K562 (cell line): ENCODE results near the gene TMEFF2. TPM values are rescaled to one million over a fixed set of nuclear protein-coding genes. Genes with fewer than 3 reads are reported as not detected.

Source experiments
- ATAC-seq: fragments of 200-7000 bp; cut with Tn5 transposase; 3 replicates; pipeline ENCODE4 v1.9.1; 2020; ENCODE audit warnings: moderate library complexity
- BruUV-seq: library from RNA; stranded (reverse); fragments of 400-500 nt; replicated peaks from 2 replicates; lab custom pipeline; 2021; lab: Mats Ljungman, UMichigan
- CTCF ChIA-PET: fragments of 300-600 bp; formaldehyde crosslinking; extraction: SDS; loops from one replicate; lab custom pipeline; 2021; ENCODE audit warnings: low intra/inter-chr PET ratio; lab: Yijun Ruan, JAX
- POLR2A ChIA-PET: fragments of 300-600, 350-650 bp; sonication (Branson Sonifier 250); formaldehyde crosslinking; extraction: SDS; loops from one replicate; lab custom pipeline; 2021; ENCODE audit warnings: antibody characterized with exemption, inconsistent platforms; lab: Yijun Ruan, JAX
- DNase-seq, 4 experiments: peaks; one replicate each; pipeline versions ENCODE4 v3.0.0 to v3.0.0-alpha.2; 2011 to 2018; ENCODE audit warnings: low spot score in 3 of 4, mixed read lengths in 3 of 4; ENCODE audit errors: extremely low read depth in 1 of 4
- FAIRE-seq: peaks from 2 replicates; lab custom pipeline; 2011; peaks lifted over from hg19 to GRCh38; lab: Jason Lieb, UNC
- H2AFZ ChIP-seq: 2 replicates; pipeline ENCODE4 v1.6.0; 2011; ENCODE audit warnings: low read depth, low read length, control low read depth, inconsistent platforms
- H3K27ac ChIP-seq: fragments of 200-600 bp; 3 replicates; pipeline ENCODE4 v1.8.0; 2011; ENCODE audit warnings: low read depth, mild to moderate bottlenecking, control low read depth, inconsistent platforms, low read length, moderate library complexity, mixed read lengths; ENCODE audit errors: extremely low read depth
- H3K27me3 ChIP-seq, 2 experiments: fragments of 300-600 bp in 1 of 2; 2 replicates in 1 of 2; 3 replicates in 1 of 2; pipeline versions ENCODE4 v1.6.0 to v1.8.0; 2011; ENCODE audit warnings: inconsistent platforms in 2 of 2, low read length in 2 of 2, mild to moderate bottlenecking in 1 of 2, mixed read lengths in 1 of 2, moderate library complexity in 1 of 2; ENCODE audit not compliant: control insufficient read depth in 2 of 2, insufficient read depth in 2 of 2
- H3K36me3 ChIP-seq: fragments of 300-600 bp; 3 replicates; pipeline ENCODE4 v1.8.0; 2011; ENCODE audit warnings: mild to moderate bottlenecking, low read length, inconsistent platforms; ENCODE audit not compliant: control insufficient read depth, insufficient read depth
- H3K4me1 ChIP-seq, 2 experiments: fragments of 200-600 bp in 1 of 2; replicated peaks in 1 of 2; 2 replicates in 1 of 2; 3 replicates in 1 of 2; pipeline versions ENCODE4 v1.5.1 to v1.8.0; 2011; ENCODE audit warnings: inconsistent platforms in 2 of 2, low read length in 2 of 2, mild to moderate bottlenecking in 1 of 2, mixed read lengths in 1 of 2, moderate library complexity in 1 of 2; ENCODE audit not compliant: control insufficient read depth in 2 of 2, insufficient read depth in 2 of 2
- H3K4me2 ChIP-seq: 2 replicates; pipeline ENCODE4 v1.6.1; 2011; ENCODE audit warnings: low read length, control low read depth, inconsistent platforms, mixed read lengths; ENCODE audit not compliant: insufficient read depth
- H3K4me3 ChIP-seq: fragments of 200-600 bp; sonication (generic), shearing (Covaris generic); 2 replicates; pipeline ENCODE4 v1.5.1; 2016; ENCODE audit warnings: control low read depth, inconsistent platforms
- H3K79me2 ChIP-seq: fragments of 200-600 bp; 3 replicates; pipeline ENCODE4 v1.8.0; 2011; ENCODE audit warnings: low read length, inconsistent platforms; ENCODE audit not compliant: control insufficient read depth, insufficient read depth
- H3K9ac ChIP-seq, 2 experiments: 2 replicates each; pipeline versions ENCODE4 v1.6.0 to v1.6.1; 2011; ENCODE audit warnings: low read depth in 2 of 2, low read length in 2 of 2, control low read depth in 1 of 2, inconsistent platforms in 1 of 2, mild to moderate bottlenecking in 1 of 2, mixed read lengths in 1 of 2; ENCODE audit not compliant: insufficient read depth in 1 of 2
- H3K9me1 ChIP-seq: one replicate; pipeline ENCODE4 v1.6.0; 2011; ENCODE audit warnings: inconsistent platforms, mild to moderate bottlenecking, low read length, moderate library complexity; ENCODE audit not compliant: control insufficient read depth, insufficient read depth
- H3K9me3 ChIP-seq: replicated peaks from 2 replicates; pipeline ENCODE4 v1.5.1; 2011; ENCODE audit warnings: low read depth, low read length, inconsistent platforms; ENCODE audit not compliant: control insufficient read depth, insufficient read depth
- H4K20me1 ChIP-seq: replicated peaks from 2 replicates; pipeline ENCODE4 v1.6.1; 2011; ENCODE audit warnings: low read length, inconsistent platforms, mixed read lengths; ENCODE audit not compliant: control insufficient read depth, insufficient read depth
- ARID1B ChIP-seq: fragments of 450-650 bp; IDR thresholded peaks from 2 replicates; pipeline ENCODE4 v1.6.1; 2016; ENCODE audit warnings: antibody characterized with exemption, mild to moderate bottlenecking, inconsistent platforms
- ATF2 ChIP-seq: sonication (generic); formaldehyde crosslinking; IDR thresholded peaks from 2 replicates; pipeline ENCODE4 v1.8.1; 2022; ENCODE audit warnings: missing genetic modification reagents
- CBX2 ChIP-seq: fragments of 200-600 bp; sonication (generic); IDR thresholded peaks from one replicate; pipeline ENCODE4 v1.6.1; 2012; ENCODE audit warnings: mild to moderate bottlenecking, low read length, inconsistent platforms; ENCODE audit not compliant: insufficient read depth, poor library complexity, severe bottlenecking
- HMGN3 ChIP-seq: IDR thresholded peaks from 2 replicates; pipeline ENCODE4 v1.6.1; 2011; ENCODE audit warnings: borderline replicate concordance, low read depth, mild to moderate bottlenecking, mixed read lengths, low read length; ENCODE audit not compliant: insufficient read length; ENCODE audit errors: extremely low read depth
- POLR2B ChIP-seq: fragments of 450-650 bp; IDR thresholded peaks from 2 replicates; pipeline ENCODE4 v1.6.1; 2018; ENCODE audit warnings: low read depth; ENCODE audit not compliant: partially characterized antibody
- SMARCA4 ChIP-seq: fragments of 450-650 bp; IDR thresholded peaks from 2 replicates; pipeline ENCODE4 v1.6.1; 2016
- SOX6 ChIP-seq: fragments of 450-650 bp; IDR thresholded peaks from 2 replicates; pipeline ENCODE4 v1.6.1; 2014; ENCODE audit warnings: mild to moderate bottlenecking
- SREBF2 ChIP-seq: sonication (generic); formaldehyde crosslinking; IDR thresholded peaks from 2 replicates; pipeline ENCODE4 v1.4.0; 2020; ENCODE audit warnings: mild to moderate bottlenecking, missing genetic modification reagents
- STAG1 ChIP-seq: sonication (generic); formaldehyde crosslinking; IDR thresholded peaks from 2 replicates; pipeline ENCODE4 v1.5.0; 2020; ENCODE audit warnings: missing genetic modification reagents, borderline replicate concordance
- ZKSCAN1 ChIP-seq: fragments of 150-350 bp; IDR thresholded peaks from 2 replicates; pipeline ENCODE4 v1.6.1; 2016; ENCODE audit warnings: low read depth, low read length
- ZKSCAN3 ChIP-seq: fragments of 250-450 bp; sonication (Bioruptor Pico); IDR thresholded peaks from 2 replicates; pipeline ENCODE4 v1.4.0; 2020
- WGBS: fragments of 100-300 bp; shearing (Covaris generic); methylation state at CpG from one replicate; pipeline ENCODE4 v1.1.6; 2016; ENCODE audit warnings: low coverage, mixed read lengths; ENCODE audit not compliant: insufficient coverage; ENCODE audit errors: missing lambda C conversion rate; 5-methylcytosine and 5-hydroxymethylcytosine counted together
- in situ Hi-C: fragments of 300-500 bp; cut with MboI; formaldehyde crosslinking; loops from 4 replicates; pipeline ENCODE4 v1.15.0; 2018; ENCODE audit warnings: inconsistent platforms, mixed read lengths
- intact Hi-C: fragments of 100-400 bp; cut with micrococcal nuclease; formaldehyde crosslinking; loops from 2 replicates; pipeline ENCODE4 v1.14.2; 2022
- polyA plus RNA-seq, 8 experiments: library from polyadenylated mRNA; depleted of rRNA in 4 of 8; stranded (reverse) in 5 of 8; unstranded in 3 of 8; fragments of >200 nt; fragmentation: Nextera tagmentation in 2 of 8; fragmentation: Illumina TruSeq in 1 of 8; extraction: Ambion mirVana in 2 of 8; extraction: Trizol in 1 of 8; gene quantifications; 2 replicates each; pipeline versions ENCODE4 v1.2.1 to v1.2.3, GENCODE V29; 2011 to 2014; ENCODE audit warnings: inconsistent platforms in 1 of 8, missing spikeins in 1 of 8
- total RNA-seq, 7 experiments: library from RNA; depleted of rRNA in 6 of 7; stranded (reverse); fragments of >200 nt in 6 of 7; fragmentation: Illumina TruSeq in 2 of 7; extraction: Trizol in 2 of 7; gene quantifications; 2 replicates each; pipeline versions ENCODE4 v1.2.1 to v1.2.3, GENCODE V29; 2011 to 2021; ENCODE audit warnings: low replicate concordance in 1 of 7
- TF ChIP-seq, protein P1 (sequence below): fragments of 450-650 bp; IDR thresholded peaks from 2 replicates; pipeline ENCODE4 v1.7.0; 2016; ENCODE audit warnings: borderline replicate concordance

TMEFF2 gene
- total and polyA plus RNA-seq, 9 of the 15 experiments (the other 6 are each of a cell fraction or from before 2014, with no cell fraction given) = 1.4 TPM; not detected in 8

- intact Hi-C loops = no loop called here
- ChIA-PET CTCF (no interaction called here), POLR2A (no interaction called here)
- ATAC-seq (no peak), DNase-seq (no peak), FAIRE-seq (no peak)
- in situ Hi-C loops = no loop called here
- Histone ChIP-seq H3K4me2 (no peak overlapping the region), H3K9me3 (no peaks in the 10 kb centered on the region), H3K79me2 (no peaks in the 10 kb centered on the region), H3K27me3 (no peaks in the 10 kb centered on the region), H3K4me3 (no peak overlapping the region), H2AFZ (no peak overlapping the region), H3K36me3 (no peaks in the 10 kb centered on the region), H3K27ac (no peak overlapping the region), H4K20me1 (no peaks in the 10 kb centered on the region), H3K9ac (no peak overlapping the region), H3K4me1 (no peaks in the 10 kb centered on the region), H3K9me1 (no peaks in the 10 kb centered on the region)
- WGBS = 20% methylated on average over 1 of the region's 1 CpG
- no peak for TF ChIP-seq ATF2 (CRISPR knock-in tag)
- TF ChIP-seq ZKSCAN3 (CRISPR knock-in tag) = no peak
- no peak for TF ChIP-seq SREBF2 (CRISPR knock-in tag)
- no peak for TF ChIP-seq SOX6
- no peak for TF ChIP-seq ZKSCAN1
- no peak for TF ChIP-seq HMGN3
- TF ChIP-seq POLR2B = no peak
- no peak for TF ChIP-seq CBX2
- TF ChIP-seq SMARCA4 = no peak
- no peak for TF ChIP-seq ARID1B
- TF ChIP-seq, protein P1, sequence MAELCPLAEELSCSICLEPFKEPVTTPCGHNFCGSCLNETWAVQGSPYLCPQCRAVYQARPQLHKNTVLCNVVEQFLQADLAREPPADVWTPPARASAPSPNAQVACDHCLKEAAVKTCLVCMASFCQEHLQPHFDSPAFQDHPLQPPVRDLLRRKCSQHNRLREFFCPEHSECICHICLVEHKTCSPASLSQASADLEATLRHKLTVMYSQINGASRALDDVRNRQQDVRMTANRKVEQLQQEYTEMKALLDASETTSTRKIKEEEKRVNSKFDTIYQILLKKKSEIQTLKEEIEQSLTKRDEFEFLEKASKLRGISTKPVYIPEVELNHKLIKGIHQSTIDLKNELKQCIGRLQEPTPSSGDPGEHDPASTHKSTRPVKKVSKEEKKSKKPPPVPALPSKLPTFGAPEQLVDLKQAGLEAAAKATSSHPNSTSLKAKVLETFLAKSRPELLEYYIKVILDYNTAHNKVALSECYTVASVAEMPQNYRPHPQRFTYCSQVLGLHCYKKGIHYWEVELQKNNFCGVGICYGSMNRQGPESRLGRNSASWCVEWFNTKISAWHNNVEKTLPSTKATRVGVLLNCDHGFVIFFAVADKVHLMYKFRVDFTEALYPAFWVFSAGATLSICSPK = no peak
- TF ChIP-seq STAG1 (CRISPR knock-in tag) = no peak
- BruUV-seq = no TSS peak
These were observed 124.6 kb downstream of the TMEFF2 start for GRCh38 chr2:192070099-192070498.
